Activated CD4-positive, CD25-positive, alpha-beta regulatory T cell treated with anti-CD3 and anti-CD28 coated beads, Interleukin-2, amount 50 U/mL, for 24 hours (primary cell): ENCODE measurements around the gene CHRNA4.

Experiments
- ATAC-seq, 2 donors: fragments of 150-1000 bp; cut with Tn5 transposase; one replicate each; pipeline ENCODE4 v1.10.0; 2021; ENCODE audit warnings: mild to moderate bottlenecking in 1 of 2, moderate library complexity in 1 of 2

The CHRNA4 gene

DNA sequence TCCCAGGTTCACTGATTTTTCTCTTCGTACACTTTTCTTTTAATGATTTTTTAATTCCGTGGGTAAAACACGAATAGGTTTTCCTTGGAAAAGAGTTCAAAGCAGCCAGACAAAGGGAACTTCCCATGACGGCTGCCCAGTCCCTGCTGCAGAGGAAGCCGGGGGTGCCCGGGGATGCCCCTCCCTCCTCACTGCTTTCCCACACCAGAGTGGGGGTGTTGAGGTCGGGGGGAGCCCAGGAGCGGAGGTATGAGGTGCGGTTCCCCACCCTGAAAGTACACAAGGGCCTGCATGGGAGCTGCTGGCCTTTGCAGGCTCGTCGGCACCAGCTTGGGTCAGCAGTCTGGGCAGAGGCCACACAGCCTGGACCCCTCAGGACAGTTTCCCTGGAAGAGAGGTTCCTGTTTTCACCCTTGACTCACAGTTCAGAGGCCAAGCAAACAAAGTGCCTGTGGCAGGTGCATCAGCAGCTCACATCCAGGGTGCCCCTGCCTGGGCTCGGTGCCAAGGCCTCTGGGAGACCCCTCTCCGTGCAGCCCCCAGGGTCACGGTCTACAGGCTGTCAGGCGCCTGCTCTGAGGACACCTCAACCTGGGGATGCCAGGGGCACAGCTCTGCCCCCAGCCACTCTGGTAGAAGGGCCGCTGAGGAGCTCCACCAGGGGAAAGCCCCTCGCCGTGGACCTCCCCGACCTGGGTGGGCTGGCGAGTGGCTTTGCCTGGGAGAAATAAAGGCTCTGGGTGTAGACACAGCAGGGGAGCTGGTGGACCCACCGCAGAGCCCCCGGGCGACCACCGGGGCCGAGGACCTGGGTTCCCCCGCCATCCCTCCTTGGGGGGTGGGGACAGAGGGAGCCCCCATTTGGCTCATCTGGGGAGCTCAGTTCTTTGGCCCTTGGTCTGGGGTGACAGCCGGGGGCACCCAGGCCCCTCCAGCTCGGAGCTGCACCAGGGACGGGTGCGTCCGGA is 15.4 kb upstream of the CHRNA4 start:
- ATAC-seq = no peak

DNA sequence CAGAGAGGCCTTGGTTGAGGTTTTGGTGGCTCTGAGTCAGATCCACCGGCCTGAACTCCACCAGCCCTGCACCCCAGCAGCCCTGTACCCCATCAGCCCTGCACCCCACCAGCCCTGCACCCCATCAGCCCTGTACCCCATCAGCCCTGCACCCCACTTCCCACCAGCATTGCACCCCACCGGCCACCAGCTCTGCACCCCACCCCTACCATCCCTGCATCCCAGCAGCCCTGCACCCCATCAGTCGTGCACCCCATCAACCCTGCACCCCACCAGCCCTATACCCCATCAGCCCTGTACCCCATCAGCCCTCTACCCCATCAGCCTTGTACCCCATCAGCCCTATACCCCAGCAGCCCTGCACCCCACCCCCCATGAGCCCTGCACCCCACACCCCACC is 14.3 kb upstream of the CHRNA4 start:
- ATAC-seq = no peak

DNA sequence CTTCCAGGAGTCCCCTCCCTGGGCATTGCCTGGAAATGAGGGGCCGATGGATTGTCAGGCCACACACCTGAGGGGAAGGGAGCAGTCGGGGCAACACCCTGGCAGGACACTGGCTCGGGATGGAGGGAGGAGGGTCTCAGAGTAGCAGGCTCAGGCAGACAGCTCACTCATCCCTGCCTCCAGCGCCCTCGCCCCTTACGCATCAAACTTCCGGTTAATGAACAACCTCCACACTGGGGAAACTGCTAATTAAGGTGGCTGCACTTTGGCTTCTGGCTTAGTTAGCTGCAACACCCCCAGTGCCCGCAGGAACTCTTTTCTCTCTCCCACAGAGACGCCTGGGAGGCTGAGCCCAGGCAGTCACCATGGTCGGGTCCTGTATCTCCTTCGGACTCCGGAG is 13.4 kb upstream of the CHRNA4 start:
- no peak for ATAC-seq

DNA sequence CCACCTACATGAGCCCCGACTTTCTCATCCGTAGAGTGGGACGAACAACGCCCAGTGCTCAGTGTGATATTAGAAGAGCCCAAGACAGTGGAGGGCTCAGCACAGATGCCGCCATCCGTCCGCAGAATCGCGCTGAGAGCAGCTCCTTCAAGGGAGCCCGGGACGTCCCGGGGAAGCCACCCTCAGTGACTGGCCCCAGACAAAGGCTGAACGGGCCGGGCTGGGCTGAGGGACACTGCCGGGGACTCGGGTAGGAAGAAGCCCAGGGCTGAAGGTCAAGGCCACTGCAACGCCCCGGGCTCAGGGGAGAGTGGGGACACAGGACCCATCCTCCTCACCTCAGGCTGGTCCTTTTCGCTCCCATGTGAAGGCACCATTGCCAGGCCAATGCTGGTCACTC is 12.8 kb upstream of the CHRNA4 start:
- ATAC-seq = no peak

DNA sequence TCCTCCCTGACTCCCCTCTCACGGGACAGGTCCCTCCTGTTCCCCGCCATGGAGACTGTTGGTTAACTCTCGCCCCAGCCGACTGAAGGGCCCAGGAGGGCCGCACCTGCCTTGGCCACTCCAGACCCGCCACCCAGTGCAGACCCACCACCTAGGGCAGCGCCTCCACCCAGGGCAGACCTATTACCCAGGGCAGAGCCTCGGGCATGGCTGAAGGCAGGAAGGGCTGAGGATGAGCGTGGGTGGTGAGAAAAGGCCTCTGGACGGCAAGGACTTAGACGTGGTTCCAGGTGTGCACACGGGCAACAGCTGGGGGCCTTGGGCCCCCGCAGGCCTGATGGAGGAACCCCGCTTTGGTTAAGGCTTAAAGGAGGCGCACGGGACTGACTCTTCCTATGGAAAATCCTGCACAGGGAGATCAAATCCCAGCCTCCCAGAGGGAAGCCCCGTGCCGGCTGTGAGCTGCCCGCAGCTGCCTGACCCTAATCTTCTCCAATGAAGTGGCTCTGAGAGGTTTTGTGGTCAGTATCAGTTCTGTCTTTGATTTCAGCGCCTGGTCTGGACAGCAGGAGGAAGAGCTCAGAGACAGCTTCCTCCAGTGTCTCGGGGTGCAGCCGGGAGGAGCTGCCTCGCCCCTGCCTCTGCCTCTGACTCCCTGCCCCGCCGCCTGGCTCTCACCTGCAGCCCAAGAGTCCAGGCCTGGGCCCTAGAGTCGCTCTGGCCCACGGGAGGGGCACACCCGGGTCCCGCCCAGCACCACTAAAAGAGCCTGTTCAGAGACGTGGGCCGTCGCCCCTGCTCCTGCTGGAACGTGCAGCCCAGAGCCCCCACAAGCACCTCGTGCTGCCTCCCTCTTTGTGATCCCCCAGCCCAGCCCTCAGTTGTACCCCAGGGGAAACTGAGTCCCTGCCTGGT is 12.1 kb upstream of the CHRNA4 start:
- ATAC-seq = no peak

DNA sequence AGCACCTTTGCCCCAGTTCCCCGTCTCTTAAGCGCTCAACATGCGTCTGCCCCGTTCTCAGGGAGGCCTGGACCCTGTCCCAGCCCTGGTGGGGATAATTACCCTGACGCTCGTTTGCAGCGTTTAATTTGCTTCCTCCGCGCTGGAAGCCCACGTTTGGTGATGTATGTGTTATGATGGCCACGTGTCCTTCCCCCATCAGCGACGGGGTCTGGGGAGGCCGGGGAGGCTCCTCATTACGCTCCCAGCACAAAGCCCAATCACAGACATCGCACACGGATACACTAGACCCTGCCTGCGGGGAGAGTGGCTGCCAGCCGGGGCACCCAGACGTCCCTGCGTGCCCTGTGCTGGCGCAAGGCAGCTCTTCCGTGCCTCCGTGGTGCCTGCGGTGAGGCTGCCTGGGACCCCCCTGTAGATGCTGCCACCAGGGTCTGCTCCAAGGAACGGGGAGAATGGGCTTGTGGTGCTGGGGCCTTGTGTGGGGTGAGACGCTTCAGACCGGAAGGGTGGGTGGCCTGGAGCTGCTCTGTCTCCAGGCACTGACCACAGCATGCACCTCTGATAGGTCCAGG is 10.2 kb upstream of the CHRNA4 start:
- no peak for ATAC-seq

DNA sequence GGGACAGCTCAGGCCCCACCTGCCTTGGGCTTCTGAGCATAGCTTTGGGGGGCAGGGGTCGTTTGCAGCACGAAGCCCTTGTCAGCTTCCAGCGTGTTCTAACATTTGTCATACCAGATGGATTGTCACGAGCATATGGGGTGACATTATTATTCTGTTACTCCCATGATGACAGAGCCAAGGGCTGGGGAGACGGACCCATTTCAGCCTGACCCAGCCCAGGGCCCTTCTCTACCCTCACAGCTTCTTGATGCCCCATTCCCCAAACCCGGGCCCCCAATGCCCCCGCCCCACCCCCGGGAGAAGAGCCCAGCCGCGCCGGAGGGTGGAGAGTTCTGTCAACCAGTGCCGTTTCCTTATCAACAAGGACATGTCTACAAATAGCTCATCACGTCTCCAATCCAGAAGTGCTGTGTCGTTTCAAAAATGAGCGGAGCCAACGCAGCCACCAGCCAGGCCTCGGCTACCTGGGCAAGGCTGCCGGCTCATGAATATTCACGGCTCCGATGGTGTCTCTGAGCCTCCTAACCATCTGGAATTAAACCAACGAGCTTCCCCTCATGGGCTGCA is 9.6 kb upstream of the CHRNA4 start:
- no peak for ATAC-seq

DNA sequence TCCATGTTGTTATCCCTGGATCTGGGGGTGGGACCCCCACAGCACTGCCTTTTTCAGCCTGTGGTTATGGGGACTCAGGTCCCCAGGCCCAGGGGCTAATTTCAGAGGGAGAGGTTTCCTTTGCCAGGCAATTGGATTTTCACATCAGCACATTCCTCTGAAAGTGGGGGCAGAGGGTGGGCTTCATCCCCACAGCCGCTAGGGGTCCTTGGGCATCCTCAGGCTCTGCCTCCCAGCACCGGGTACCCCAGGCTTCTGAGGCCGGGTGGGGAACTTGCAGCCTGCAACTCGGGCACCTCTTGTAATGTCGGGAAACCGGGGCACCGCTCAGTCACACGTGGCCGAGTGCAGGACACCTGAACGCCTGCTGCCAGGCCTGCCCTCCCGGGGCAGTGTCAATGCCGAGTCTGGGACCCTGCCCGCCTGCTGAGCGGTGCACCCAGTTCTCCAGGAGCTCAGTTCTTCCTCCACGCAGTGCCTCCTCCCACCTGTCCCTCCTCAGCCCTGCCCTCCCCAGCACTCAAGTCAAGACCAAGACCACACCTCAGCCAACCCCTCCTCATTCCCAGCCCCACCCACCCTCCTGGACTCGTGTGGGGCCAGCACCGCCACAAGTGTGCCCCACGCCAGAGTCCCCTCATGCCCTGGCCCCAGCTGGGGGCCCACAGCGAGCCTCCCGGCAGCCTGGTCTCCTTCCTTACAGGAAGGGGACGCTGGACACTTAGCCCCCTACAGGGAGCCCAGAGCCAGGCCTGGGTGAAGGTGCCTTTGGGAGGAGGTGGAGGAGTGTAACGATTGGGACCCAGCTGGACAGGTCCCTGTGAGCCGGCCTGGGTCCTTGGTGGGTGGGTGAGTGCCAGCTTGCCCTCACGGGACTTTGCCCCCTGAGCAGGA is 8.8 kb upstream of the CHRNA4 start:
- ATAC-seq = no peak

DNA sequence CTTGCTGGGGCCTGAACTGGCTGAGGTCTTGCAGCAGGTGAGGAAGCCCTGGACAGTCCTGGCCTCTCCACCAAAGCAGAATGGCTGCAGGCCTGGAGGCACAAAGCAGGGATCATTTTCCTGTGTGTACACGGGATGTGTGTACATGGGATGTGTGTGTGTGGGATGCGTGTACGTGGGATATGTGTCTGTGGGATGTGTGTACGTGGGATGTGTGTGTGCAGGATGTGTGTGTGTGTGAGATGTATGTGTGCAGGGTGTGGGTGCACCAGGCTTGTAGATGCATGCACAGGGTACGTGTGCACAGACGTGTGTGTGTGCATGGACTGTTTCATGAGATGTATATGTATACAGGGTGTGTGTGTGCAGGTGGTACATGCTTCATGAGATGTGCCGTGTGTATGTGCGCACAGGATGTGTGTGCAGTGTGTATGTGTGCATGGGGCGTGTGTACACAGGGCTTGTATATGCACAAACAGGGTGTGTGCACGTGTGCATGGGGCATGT is 7.9 kb upstream of the CHRNA4 start:
- no peak for ATAC-seq

DNA sequence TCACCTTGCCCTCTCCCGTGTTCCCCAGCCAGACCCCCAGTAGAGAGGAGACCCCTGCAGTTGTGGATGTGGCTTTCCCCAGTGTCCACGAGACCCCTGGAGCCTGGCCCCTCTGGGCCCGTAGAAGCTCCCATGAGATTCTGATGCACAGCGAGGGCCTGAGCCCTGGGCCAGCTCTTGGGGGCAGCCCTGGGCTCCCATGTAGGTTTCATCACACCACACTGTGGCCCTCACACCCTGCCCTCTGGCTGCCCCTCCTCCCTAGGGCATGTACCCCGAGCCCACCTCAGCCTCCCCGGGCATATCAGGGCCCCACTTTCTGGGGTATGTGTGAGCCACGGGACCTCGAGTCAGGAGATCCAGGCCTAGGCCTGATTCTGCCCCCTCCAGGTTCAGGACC is 7.0 kb upstream of the CHRNA4 start:
- no peak for ATAC-seq

DNA sequence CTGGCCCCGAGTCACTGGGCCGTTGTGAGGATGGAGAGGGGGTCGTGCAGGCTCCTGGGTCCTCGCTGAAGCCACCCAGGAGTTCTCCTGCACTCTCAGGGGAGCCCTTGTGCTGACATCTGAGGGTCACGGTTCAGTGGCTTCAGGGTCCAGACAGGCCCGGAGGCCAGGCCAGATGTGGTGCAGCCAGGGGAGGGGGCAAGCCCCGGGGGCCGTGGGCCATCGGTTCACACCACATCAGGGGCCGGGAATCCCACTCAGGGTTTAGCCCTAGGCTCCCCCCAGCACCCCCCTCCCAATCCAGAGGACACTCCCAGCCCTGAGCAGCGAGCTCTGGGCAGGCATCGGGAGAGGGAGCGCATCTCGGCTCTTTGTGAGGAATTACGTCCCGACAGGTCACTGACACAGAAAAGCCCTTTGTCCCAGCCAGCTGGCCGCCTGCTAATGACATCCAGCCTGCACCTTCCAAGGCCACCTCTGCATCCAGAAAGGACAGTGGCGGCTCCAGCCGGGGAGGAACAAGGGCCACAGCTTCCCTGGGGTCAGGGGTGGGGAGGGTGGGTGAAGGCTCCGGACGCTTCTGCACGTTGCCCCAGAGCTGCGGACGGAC is 6.4 kb upstream of the CHRNA4 start:
- no peak for ATAC-seq

DNA sequence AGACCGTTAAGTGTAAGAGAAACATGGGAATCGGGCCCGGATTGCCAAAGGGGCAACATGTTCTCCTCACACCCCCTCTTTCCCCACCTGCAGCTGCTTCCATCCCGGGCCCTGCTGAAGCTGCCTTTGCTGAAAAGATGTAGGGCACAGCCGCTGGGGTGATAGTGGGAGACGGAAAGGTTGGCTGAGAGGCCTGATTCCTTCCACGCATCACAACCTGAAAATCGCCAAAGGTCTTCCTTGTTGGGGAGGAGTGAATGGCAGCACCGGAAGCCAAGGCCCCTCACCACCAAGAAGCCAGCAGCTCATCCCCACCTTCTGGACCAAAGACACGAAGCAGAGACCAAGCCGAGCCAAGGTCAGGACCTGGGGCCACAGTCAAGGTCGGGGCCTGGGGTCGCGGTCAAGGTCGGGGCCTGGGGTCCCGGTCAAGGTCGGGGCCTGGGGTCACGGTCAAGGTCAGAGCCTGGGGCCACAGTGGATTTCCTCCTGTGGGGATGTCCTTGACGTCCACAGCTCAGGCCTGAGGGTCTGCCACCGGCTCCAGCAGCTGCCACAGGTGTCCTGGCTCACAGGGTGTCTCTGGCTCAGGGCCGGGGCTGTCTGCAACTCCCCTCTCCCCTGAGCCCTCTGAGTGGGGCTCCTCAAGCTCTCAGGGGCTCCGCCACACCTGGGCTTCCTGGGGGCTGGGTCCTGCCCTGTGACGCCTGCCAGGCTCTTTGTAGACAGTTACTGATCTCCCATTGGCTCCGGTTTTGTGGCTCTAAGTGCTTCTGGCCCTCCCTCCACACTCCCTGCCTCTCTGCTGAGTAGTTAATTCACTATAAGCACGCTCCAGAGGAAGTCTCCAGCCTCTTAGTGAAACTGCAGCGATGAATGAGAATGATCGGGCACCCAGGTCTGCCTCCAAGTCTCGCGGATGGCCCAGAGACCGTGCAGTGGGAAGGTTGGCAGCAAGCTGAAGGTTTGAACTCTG is 5.5 kb upstream of the CHRNA4 start:
- ATAC-seq = no peak

DNA sequence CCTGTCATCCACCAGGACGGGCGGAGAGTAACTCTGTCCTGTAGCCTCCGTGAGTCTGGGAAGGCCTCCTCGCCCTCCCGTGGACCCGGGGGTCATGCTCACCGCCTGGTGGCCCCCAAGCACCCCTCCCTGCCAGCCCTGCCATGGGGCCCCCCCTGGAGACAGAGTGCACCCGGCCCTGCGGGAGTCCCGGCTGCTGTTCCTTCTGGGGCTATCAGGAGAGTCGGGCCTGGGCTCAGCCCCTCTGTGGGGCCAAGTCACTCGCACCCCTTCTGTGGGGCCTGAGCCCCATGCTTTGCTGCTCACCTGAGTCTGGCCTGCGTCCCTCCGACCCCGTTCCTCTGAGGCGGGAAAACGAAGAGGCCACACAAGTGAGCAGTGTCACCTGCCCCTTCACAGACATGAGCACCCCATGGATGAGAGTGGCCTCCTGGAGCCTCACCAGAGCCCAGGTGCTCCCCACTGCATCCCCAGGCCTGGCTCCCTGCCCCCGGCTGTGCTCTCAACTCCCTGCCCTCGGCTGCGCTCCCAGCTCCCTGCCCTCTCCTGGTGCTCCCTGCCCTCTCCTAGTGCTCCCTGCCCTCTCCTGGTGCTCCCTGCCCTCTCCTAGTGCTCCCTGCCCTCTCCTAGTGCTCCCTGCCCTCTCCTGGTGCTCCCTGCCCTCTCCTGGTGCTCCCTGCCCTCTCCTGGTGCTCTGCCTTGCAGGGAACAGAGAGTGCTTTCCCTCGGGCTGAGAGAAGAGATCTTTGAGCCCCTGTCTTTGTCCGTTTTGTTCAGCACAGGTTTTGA is 4.6 kb upstream of the CHRNA4 start:
- no peak for ATAC-seq

DNA sequence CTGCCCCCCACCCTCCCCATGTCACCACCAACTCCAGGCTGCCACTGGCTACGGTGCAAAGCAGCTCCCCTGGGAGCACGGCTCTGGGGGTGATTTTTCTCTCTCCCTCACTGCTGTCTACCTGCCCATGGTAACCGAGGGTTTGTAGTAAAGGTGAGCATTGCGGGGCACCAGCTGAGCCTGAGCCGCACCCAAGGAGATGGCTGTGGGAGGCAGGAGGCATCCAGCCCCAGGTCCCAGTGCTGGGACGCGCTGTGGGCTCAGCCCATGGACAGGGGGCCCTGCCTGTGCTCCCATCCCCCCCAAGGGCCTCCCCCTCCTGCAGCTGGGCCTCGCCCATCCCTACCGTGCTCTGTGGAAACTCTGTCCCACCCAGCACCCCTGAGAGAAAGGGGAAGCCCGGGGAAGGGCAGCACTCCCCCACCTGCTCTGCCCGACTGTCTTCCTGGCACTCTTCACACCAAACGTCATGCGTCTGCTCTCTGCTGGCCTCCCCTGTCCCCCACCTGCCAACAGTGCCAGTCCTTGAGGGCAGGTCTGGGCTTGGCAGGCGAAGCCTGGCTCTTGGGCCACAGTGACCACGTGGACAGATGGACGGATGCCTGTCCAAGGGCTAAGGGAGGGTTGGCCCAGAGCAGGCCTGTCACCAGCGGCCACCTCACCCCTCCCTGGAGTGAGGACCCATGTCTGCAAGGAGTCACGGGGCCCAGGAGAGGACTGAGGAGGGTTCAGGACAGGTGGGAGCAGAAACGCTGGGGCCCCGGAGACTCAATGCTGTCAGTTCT is 3.8 kb upstream of the CHRNA4 start:
- no peak for ATAC-seq

DNA sequence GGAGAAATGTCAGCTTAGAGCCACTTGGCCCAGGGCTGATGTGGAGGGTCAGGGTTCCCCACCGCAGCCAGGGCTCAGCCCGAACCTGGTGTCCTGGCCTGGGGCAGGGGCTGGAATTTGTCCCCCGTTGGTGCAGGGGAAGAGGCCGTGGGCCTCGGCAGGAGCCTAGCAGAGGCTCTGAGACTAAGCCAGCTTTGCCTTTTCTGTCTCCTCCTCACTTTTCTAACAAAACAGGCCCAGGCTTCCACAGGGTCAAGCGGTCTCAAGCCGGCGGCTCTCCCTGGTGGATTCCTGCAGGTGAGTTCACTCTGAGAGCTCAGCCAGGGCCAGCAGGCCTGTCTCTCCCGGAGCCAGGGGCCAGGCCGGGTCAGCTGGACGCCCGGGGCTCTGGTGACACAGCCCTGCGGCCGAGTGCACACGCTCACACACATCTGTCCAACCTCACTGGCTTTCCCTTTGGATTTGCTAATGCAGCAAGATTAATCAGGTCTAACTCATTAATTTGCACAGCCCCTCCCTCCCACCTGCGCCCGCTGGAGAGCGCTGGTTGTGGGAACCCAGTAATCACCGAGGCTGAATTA is 2.9 kb upstream of the CHRNA4 start:
- ATAC-seq = no peak

DNA sequence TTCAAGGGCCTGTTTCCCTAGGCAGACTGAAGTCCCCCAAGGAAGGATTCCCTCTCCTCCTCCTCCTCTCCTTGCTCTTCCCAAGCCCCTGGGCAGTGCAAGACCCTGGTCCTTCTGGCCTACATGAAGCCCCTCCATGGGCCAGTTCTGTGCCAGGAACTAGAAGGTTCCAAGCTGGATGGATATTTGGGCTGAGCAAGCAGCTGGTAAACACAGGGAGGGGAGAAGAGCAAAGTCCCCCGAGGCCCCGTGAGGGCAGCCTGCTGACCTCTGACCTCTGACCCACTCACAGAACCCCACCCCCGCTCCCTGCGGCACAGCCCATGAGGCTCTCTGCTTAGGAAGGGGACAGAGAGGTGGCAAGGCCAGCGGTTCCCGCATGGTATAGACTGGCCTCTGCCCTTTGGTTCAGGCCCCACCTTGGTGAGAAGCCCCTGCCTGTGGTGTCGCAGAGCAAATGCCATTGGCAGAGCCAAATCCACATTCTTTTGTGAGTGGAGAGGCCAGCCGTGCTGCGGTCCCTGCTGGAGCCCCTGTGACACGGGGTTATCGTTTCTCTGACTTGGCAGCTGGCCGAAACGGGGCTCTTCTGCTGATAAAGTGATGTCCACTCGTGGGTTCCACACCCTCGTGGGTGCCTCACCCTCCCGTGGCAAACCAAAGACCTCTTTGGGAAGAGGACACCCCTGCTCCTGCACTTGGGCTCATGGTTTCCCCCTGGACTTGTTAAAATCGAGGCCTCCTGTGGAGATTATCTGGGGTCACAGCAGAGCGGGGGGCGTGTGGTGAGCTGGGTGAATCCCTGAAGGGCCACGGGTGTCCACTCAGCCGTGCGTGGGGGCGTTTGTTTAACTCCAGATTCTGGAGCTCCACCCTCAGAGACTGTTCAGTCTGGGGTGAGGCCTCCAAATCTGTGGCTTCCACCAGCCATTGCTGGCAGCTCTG is 2.1 kb upstream of the CHRNA4 start:
- ATAC-seq = no peak
